ENCODE data around the gene ZRANB2.

ZRANB2 gene

GRCh38 chr1:71026093-71026492, 54.7 kb downstream of the ZRANB2 start:
- no peak for DNase-seq

DNA sequence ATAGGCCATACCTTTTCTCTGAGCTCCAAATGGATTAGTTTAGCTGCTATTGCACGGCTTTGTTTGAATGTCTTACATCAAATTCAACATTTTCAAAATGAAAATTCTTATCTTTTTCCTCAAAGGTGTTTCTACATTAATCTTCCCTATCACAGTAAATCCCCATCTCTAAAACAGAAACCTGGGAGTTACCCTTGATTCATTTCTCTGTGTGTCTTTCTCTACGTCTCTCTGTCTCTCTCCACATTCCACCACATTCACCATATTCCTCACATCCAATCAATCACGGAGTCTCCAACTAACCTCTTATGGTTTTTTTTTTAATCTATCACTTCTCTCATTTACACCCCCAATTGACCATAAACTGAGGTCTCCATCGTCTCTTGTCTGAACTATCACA, 57.3 kb downstream of the ZRANB2 start:
- DNase-seq = no peak

- peak; percentile 17 for DNase-seq
These were observed 61.4 kb downstream of the ZRANB2 start for GRCh38 chr1:71019233-71019969.

GRCh38 chr1:71018791-71019190, 62.0 kb downstream of the ZRANB2 start:
- DNase-seq = no peak

DNA sequence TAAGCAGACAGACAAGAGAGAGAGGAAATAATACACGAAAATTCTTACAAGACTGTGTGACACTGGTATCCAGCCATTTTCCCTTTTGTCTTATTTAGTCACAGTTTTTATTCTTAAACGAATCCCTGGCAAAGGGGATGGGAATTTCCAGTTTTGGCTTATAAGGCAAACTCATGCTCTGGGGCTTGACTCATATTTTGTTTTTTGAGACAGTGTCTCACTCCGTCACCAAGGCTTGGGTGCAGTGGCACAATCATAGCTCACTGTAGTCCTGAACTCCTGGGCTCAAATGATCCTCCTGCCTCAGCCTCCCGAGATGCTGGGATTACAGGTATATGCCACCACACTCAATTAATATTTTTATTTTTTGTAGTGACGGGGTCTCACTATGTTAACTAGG, 65.1 kb downstream of the ZRANB2 start:
- no peak for DNase-seq

GRCh38 chr1:71014178-71014579, 66.7 kb downstream of the ZRANB2 start:
- no peak for DNase-seq

Measured in NCI-H146 (cell line).